ENCODE measurements around the gene HDAC7.

HDAC7 gene

DNA sequence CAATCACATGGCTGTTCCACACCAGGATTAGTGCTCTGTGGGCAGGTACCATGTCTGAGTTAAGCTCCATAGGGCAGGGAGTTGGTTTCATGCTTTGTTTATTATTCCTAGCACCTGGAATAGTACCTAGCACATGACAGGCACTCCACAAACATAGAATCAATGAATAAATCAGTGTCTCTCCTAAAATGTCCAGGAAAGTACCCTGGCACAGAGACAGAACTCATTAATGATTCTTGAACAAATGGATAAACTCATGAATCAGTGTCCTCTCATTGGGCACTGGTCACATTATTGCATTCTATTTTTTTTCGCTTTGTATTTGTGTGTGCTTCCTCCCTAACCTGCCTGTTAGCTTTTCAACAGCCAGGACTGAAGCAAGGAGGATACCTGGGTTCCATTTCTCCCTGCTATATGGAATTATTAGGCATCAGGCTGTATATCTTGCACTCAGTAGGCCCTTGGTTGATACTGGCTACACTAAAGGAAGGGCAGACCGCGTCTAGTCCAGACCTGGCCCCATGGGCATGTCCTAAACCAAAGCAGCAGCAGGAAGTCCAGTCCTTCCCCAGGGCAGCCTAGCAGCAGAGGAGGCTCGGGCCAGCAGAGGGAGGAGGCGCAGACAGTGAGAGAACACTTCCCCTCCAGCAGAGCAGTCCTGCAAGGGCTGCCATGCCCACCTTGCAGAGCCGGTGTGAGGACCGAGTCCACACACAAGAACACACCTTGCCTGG is 18.4 kb downstream of the HDAC7 start:
- TF ChIP-seq CEBPB (IDR thresholded peaks at IDR 0.05), result no peak
- no peak for TF ChIP-seq EP300 (IDR thresholded peaks at IDR 0.05; ENCODE audit: borderline replicate concordance)
- no peak for TF ChIP-seq NFIC (IDR thresholded peaks at IDR 0.05)
- TF ChIP-seq, protein P1, sequence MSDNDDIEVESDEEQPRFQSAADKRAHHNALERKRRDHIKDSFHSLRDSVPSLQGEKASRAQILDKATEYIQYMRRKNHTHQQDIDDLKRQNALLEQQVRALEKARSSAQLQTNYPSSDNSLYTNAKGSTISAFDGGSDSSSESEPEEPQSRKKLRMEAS (IDR thresholded peaks at IDR 0.05), result no peak
- TF ChIP-seq TAF1 (IDR thresholded peaks at IDR 0.05; ENCODE audit: low read depth), result no peak
- no peak for TF ChIP-seq TCF12 (IDR thresholded peaks at IDR 0.05; ENCODE audit: low read depth)
- TF ChIP-seq RAD21 (IDR thresholded peaks at IDR 0.05; ENCODE audit: low read depth), result no peak
- no peak for TF ChIP-seq CREB1 (IDR thresholded peaks at IDR 0.05; ENCODE audit: low read depth)
- TF ChIP-seq YY1 (IDR thresholded peaks at IDR 0.05; ENCODE audit: low read depth), result no peak
- no peak for TF ChIP-seq ZBTB7A (IDR thresholded peaks at IDR 0.05; ENCODE audit: low read depth)
- no peak for TF ChIP-seq FOXM1 (IDR thresholded peaks at IDR 0.05; ENCODE audit: borderline replicate concordance, low read depth)
- TF ChIP-seq, protein P2, sequence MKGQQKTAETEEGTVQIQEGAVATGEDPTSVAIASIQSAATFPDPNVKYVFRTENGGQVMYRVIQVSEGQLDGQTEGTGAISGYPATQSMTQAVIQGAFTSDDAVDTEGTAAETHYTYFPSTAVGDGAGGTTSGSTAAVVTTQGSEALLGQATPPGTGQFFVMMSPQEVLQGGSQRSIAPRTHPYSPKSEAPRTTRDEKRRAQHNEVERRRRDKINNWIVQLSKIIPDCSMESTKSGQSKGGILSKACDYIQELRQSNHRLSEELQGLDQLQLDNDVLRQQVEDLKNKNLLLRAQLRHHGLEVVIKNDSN (IDR thresholded peaks at IDR 0.05), result no peak
- TF ChIP-seq, protein P3, sequence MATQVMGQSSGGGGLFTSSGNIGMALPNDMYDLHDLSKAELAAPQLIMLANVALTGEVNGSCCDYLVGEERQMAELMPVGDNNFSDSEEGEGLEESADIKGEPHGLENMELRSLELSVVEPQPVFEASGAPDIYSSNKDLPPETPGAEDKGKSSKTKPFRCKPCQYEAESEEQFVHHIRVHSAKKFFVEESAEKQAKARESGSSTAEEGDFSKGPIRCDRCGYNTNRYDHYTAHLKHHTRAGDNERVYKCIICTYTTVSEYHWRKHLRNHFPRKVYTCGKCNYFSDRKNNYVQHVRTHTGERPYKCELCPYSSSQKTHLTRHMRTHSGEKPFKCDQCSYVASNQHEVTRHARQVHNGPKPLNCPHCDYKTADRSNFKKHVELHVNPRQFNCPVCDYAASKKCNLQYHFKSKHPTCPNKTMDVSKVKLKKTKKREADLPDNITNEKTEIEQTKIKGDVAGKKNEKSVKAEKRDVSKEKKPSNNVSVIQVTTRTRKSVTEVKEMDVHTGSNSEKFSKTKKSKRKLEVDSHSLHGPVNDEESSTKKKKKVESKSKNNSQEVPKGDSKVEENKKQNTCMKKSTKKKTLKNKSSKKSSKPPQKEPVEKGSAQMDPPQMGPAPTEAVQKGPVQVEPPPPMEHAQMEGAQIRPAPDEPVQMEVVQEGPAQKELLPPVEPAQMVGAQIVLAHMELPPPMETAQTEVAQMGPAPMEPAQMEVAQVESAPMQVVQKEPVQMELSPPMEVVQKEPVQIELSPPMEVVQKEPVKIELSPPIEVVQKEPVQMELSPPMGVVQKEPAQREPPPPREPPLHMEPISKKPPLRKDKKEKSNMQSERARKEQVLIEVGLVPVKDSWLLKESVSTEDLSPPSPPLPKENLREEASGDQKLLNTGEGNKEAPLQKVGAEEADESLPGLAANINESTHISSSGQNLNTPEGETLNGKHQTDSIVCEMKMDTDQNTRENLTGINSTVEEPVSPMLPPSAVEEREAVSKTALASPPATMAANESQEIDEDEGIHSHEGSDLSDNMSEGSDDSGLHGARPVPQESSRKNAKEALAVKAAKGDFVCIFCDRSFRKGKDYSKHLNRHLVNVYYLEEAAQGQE (IDR thresholded peaks at IDR 0.05; ENCODE audit: low read depth), result no peak
- no peak for TF ChIP-seq EGR1 (IDR thresholded peaks at IDR 0.05)
- TF ChIP-seq TEAD4 (IDR thresholded peaks at IDR 0.05), result no peak

DNA sequence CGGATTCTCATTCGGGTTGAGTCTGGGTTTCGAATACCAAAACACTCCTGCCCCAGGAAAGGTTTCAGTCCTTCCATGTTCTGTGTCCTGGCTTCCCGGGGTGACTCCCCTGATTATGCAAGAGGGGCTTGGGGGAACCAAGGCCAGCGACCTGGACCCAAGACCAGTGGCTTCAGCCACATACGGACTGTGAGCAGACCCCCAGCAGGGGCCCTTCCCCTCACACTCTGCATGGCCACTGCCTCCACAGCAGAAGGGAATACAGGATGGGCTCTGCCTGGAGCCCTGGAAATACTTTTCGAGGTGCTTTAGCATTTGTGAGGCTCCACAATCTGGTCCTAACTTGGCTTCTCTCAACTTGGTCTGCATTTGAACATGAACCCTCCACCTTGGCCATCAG is 19.1 kb downstream of the HDAC7 start:
- TF ChIP-seq TEAD4 (IDR thresholded peaks at IDR 0.05), result no peak
- TF ChIP-seq YY1 (IDR thresholded peaks at IDR 0.05; ENCODE audit: low read depth), result no peak
- TF ChIP-seq TAF1 (IDR thresholded peaks at IDR 0.05; ENCODE audit: low read depth), result no peak
- no peak for TF ChIP-seq EP300 (IDR thresholded peaks at IDR 0.05; ENCODE audit: borderline replicate concordance)
- TF ChIP-seq, protein P1 (IDR thresholded peaks at IDR 0.05), result no peak
- no peak for TF ChIP-seq TCF12 (IDR thresholded peaks at IDR 0.05; ENCODE audit: low read depth)
- TF ChIP-seq, protein P3 (IDR thresholded peaks at IDR 0.05; ENCODE audit: low read depth), result no peak
- TF ChIP-seq CEBPB (IDR thresholded peaks at IDR 0.05), result no peak
- no peak for TF ChIP-seq EGR1 (IDR thresholded peaks at IDR 0.05)

DNA sequence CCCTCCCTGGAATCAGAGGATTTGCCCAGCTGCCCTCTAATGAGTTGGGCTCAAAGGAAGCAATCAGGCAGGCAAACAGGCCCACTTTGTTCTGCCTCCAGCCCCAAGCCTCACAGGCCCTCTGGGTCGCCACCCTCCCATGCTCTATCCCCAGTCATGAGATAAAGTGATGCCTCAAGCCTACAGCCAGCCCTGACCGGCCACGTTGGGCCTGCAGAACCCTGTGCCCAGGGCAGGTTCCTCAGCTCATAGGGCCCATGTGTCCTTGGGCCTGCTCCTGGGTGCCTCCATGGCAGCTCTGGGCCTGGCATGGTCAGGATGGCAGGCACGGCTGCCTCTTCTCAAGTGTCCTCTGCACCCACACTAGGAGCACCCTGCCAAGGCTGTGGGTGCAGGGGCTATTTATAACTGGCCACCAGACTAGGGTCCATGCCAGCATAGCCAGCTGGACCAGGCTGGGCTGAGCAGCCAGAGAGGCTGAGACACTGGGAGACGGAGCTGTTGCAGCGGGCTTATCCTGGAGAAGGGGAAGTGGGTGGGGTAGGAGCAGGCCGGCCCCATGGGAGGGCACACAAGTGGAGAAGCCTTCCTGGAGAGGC is 20.2 kb downstream of the HDAC7 start:
- TF ChIP-seq, protein P1 (IDR thresholded peaks at IDR 0.05), result no peak
- TF ChIP-seq, protein P3 (IDR thresholded peaks at IDR 0.05; ENCODE audit: low read depth), result no peak
- TF ChIP-seq YY1 (IDR thresholded peaks at IDR 0.05; ENCODE audit: low read depth) (no peak), EGR1 (IDR thresholded peaks at IDR 0.05) (no peak), FOXM1 (IDR thresholded peaks at IDR 0.05; ENCODE audit: borderline replicate concordance, low read depth) (no peak), CREB1 (IDR thresholded peaks at IDR 0.05; ENCODE audit: low read depth) (no peak), ZBTB7A (IDR thresholded peaks at IDR 0.05; ENCODE audit: low read depth) (no peak), TCF12 (IDR thresholded peaks at IDR 0.05; ENCODE audit: low read depth) (no peak), TEAD4 (IDR thresholded peaks at IDR 0.05) (no peak)
- TF ChIP-seq, protein P2 (IDR thresholded peaks at IDR 0.05), result no peak
